ENCODE data around the gene OR6B1.
"Not testable (repeated sequence)": the region's sequence is repeated elsewhere in the genome, so short reads cannot be mapped to it uniquely, and the experiment has no call there.

OR6B1 gene

DNA sequence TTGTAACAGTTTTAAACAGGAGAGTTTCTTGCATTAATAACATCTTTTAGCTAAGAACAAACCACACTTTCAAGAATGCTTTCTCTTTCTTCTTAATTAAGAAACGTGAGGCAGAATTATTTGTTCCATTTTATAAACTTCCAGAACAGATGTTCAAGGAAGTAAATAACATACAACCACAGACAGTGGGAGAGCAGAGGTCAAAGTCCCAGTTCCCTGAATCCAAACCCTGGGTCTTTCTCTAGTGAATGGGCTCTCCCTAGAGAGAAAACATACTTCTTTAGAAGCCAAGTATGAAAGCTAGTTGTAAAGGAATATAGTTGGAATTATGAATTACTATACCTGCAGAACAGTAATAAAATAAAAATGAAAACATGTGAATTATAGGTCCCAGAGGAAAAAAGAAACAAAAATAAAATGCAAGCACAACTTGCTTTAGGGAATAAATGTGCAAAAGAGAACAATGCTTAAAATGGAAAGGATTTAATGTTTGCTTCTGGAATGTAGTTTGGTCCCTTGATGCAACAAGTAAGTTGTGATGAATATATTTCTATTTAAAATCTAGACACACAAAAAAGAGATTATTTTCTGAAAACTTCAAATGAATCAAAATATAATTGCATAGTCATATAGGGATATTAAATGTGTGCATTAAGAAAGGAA, 6.0 kb downstream of the OR6B1 start:
- no peak for DNase-seq

DNA sequence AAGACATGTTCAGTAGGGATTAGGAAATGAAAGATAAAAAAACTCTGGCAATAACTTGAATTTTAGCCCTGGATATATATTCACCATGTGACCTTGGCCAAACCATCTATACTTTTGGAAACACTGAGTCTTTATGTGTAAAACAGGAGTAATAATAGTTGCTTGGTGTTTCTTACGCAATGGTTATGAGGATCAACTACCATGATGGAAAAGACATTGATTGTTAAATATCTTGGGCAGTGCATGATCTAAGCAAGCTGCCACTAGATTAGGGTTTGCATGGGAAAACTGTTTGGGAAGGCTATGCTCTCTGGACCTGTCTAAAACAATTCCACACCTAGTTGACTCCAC, 6.5 kb downstream of the OR6B1 start:
- no peak for DNase-seq

DNA sequence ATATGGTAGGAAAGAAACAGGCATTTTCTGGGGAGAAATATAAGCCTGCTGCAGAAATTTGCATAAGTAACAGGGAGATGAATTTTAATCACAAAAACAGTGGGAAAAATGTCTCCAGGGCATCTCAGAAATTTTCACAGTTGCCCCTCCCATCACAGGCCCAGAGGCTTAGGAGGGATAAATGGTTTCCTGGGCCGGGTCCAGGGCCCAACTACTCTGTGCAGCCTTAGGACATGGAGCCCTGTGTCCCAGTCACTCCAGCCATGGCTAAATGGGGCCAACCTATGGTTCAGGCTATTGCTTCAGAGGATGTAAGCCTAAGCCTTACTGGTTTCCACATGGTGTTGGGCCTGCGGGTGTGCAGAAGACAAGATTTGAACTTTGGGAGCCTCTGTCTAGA, 9.2 kb downstream of the OR6B1 start:
- DNase-seq, result no peak

DNA sequence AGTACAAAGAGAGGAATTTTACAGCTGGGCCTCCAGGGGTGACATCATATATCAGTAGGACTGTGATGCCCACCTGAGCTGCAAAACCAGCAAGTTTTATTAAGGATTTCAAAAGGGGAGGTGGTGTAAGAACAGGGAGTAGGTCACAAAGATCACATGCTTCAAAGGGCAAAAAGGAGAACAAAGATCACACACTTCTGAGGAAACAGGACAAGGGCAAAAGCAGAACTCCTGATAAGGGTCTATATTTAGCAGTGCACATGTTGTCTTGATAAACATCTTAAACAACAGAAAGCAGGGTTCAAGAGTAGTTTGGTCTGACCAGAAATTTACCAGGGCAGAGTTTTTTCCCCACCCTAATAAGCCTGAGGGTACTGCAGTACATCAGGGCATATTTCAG, 9.9 kb downstream of the OR6B1 start:
- DNase-seq, result not testable (repeated sequence)

- not testable (repeated sequence) for DNase-seq
These were observed 10.7 kb downstream of the OR6B1 start for GRCh38 chr7:144010821-144011220.

DNA sequence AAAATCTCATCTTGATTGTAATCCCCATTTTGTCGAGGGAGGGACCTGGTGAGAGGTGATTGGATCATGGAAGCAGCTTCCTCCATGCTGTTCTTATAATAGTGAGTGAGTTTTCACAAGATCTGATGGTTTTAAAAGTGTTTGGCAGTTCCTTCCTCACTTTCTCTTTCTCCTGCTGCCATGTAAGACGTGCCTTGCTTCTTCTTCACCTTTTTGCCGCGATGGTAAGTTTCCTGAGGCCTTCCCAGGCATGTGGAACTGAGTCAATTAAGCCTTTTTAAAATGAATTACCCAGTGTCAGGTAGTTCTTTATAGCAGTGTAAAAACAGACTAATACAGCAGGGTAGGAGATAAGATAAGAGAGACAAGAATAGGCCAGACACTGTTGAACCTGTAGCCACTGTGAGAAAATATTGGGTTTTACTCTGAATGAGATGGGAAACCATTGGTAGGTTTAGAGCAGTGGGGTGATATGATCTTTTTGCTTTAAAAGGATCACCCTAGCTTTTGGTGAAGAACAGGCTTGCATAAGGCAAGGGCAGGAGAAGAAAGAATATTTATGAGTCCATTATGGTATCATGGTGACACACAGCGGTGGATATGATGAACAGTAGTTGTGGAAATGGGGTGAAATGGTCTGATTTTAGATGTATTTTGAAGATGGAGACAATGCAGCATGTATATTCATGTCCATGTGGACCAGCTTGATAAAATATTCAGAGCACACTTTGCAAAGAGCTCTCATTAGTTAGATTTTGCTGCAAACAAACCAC, 11.5 kb downstream of the OR6B1 start:
- no peak for DNase-seq

DNA sequence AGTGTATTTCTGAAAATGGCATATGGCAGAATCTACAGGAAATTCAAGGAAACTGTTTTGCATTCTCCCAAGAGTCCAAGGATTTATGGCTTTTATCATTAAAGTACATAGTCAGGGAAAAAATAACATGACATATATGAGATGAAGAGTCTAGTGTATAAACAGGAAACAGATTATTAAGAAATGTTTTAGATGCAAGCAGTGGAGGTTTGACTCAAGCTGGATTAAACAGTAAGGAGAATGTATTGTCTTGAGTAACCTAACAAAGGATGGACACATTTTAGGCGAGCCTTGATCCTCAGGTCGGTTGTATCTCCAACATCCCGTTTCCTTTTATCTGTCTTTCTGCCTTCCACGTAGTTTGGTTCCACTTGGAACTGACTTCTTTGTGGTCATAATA, 17.9 kb downstream of the OR6B1 start:
- no peak for DNase-seq

DNA sequence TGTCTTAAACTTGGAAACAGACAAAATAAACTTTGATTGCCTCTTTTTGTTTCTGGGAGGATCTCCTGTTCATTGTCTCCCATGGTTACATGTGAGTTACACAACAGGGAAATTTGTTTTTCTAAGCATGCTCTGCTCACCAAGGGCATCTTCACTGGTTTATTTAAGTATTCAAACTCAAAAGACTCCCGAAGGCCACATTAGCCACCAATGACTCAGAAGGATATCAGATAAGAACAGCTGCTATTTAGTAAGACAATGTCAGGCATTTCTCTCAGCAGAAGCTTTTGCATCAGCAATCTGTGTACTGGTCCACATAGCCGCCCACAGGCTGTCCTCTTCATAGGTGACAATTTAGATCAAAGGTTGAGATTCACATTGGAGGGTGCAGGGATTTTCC, 19.3 kb downstream of the OR6B1 start:
- no peak for DNase-seq

DNA sequence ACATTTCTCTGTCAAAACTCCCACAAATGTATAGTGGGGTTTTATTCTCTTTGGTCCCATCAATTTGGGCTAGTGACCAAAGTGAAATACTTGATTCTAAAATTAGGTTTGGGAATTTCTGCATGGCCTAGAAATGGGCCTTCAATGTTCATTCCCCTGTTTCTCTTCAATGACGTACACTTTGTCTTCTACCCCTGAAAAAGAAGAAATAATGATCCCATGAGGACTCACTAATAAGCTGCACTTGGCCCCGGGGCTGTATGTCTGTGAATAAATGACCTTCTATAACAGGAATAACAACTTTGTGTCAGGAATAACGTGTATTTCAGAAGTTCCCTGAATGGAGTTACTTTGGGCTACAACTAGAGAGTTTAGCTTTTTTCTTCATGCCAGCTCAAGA, 20.2 kb downstream of the OR6B1 start:
- no peak for DNase-seq

DNA sequence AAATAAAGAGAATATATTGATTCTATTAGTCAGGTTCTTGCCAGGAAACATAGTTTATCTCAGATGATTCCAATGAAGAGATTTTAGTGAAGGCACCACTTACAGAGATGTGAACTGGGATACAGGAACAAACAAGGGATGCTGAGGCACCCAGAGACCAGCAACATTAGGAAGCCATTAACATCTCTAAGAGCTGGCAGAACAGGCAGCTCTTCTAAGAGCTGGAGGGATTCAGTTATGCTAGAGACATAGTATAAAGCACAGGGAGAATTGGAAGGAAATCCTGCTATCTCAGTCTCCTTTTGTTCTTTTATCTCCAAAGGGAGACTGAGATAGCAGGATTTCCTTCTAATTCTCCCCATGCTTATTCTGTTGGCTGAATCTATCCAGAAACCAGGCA, 22.0 kb downstream of the OR6B1 start:
- DNase-seq, result no peak

DNA sequence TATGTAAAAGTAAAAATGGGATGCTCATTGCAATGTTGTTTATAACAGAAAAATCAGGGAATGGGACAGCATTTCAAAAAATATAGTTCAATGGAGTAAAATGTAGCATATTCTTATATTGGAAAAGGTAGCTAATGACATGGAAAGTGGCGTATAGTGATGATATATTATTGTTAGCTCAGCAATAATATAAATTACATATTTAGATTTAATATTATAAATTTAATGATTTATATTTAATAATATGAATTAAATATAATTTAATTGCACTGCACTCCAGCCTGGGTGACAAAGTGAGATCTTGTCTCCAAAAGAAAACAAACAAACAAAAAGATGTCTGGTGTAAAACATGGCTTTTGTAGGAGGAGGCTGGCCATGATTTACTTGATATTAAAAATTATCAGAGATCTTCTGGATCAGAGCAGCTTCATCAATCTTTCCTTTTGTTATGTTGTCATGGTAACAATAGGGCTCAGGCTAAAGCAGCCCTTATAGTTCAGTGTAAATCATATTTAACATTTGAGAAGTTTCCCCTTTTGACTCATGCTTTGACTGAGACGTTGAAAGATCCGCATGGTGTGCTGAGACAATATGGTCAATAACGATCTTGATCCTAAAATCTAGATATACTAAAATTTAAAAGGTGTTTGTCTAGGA, 23.2 kb downstream of the OR6B1 start:
- DNase-seq, result no peak

DNA sequence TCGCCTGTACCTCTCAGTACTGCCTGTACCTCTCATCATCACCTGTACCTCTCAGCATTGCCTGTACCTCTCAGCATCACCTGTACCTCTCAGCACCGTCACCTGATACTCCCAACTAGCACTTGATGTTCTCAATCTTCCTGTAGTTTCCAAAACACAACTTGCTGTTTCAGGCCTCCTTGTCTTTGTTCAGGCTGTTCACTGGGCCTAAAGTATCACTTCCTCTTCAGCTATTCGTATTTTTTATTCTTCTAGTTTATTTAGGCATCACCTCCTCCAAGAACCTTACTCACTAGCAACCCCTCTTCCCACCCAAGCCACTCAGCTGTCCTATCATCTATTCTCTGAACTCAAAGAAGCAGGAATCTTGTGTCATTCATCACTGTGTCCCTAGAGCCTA, 24.1 kb downstream of the OR6B1 start:
- no peak for DNase-seq

DNA sequence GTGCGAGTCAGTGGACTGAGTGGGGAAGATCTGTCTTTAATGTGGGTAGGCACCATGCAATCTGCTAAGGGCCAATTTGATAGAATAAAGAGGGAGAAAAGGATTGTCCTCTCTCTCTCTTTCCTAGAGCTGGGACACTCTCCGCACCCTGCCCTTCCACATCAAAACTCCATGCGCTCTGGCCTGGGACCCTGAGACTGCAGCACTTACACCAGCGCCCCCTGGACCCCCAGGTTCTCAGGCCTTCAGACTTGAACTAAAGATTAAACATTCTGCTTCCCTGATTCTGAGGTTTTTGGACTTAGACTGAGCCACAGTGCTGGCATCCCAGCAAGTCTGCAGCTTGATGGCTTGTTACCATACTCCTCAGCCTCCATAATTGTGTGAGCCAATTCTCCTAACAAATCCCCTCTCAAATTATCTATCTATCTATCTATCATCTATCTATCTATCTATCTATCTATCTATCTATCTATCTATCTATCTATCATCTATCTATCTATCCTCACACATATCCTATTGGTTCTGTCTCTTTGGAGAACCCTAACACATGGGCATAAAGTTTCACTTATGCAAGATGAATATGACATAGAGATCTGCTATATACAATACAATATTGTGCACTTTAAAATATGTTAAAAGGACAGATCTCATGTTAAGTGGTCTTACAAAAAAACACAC, 26.2 kb downstream of the OR6B1 start:
- DNase-seq, result no peak

DNA sequence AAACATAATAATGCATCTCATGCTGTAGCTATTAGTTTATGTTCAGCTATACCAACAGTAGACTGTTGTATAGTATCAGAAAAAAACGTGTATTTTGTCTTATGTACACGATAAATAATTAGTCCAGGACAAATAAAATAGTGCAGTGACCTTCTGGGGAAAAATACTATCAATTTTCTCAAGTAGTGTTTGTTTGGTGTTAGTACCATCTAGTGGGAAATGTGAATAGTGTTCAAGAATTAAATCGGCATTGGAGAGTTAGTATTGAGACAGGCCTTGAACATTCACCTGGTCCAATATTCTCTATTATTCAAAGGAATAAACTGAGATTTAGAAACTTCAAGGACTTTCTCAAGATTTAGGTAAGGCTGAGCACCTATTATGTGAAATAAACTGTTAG, 26.9 kb downstream of the OR6B1 start:
- no peak for DNase-seq

GRCh38 chr7:144027974-144028373, 27.9 kb downstream of the OR6B1 start:
- DNase-seq, result no peak

DNA sequence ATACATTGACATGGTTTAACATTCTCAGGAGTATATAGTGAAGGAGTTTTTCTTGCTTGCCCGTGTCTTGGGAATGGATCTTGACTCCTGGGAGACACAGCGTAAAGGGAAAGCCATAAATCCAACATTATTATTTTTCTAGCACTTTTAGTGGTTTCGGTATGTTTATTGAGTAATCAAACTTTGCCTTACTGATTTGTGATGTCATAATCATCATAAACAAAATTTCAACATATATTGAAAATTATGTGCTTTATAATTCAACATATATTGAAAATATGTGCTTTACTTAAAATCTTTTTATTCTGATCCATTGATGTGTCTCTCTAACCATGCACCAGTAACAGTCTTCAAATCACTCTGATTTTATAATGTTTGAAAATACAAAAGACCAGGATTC, 28.4 kb downstream of the OR6B1 start:
- DNase-seq, result no peak

GRCh38 chr7:144032516-144032915, 32.4 kb downstream of the OR6B1 start:
- DNase-seq, result no peak

- no peak for DNase-seq
These were observed 33.0 kb downstream of the OR6B1 start for GRCh38 chr7:144032985-144033709.

- DNase-seq, result no peak
These were observed 35.3 kb downstream of the OR6B1 start for GRCh38 chr7:144035385-144035784.

DNA sequence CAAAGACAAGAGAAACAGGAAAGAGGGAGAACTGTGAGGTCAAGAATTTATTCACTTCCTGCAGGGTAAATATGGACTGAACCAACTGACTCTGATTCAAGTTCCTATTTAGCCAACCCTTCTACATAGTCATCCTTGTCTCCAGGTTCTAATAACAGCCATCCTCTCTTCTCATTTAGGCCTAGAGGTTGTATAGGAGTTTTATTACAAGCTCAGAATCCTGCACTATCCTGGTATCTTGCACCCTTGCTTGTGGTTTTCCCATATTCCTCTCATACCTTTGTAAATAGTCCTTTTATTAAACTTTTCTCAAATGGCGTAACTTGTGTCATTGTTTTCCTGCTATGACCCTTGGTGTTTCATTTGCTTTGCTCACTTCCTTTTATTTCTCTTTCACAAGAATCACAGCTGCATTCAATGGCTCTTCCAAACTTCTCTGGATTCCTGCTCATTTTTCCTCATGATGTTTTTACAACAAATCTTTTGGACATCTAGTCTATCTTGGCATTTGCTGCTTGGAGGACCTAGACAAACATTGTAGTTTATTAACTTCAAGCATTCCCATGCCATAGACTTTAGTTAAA, 36.3 kb downstream of the OR6B1 start:
- no peak for DNase-seq

GRCh38 chr7:144037414-144038035, 37.4 kb downstream of the OR6B1 start:
- no peak for DNase-seq

- DNase-seq, result no peak
These were observed 38.8 kb downstream of the OR6B1 start for GRCh38 chr7:144038887-144039286.

Measured in activated CD4-positive, CD25-positive, alpha-beta regulatory T cell treated with anti-CD3 and anti-CD28 coated beads, Interleukin-2, amount 50 U/mL, for 72 hours (primary cell).